ENCODE results near the gene PLEKHG4B.

PLEKHG4B gene

DNA sequence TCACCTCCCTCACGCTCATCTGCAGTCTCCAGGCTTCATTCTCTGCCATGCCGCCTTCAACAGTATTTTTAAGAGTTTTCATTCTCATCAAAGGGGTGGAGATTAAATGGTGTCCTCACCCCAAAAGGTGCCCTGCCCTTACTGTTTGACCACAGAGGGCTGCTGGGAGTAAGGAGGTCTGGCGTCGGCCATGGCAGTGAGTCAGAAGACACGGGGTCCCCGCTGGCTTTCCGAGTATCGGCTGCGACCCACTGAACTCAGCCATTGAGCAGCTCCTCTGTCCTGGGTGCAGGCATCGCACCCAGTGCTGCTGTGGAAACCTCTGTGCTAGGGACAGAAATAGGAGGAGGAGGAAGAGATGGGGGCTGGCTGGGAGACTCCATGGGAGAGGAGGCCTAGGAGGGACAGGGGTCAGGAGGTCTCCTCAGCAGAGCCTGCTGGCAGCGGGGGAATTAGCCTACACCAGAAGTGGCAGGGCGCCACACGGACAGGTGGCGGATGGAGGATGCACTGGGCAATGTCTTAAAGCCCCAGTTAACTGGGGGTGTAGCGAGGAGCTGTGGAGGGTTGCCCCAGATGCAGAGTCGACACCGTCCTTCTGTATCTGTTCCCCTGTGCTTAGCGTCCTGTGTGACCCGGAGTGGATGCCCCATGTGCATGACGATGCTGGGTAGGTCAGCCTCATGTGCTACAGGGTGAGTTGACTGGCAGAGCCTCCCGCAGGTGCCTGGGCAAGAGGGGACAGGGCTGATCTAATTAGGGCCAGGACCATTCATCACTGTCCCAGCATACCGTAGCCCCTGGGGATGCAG is 15.4 kb upstream of the PLEKHG4B start:
- DNase-seq: no peak

DNA sequence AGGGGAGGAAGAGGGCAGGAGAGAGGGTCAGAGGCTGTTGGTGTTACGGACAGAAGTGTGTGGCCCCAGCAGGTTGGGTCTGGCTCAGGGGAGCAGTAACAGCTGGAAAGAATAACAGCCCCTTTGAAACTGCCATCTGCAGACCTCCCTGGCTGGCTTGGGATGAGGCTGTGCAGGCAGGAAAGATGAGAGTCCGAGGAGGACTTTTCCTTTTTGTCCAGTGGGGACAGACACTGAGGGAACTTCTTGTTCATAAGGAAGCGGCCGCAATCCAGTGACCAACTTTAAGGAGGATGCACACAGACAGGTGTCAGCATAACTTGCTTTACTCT is 14.8 kb upstream of the PLEKHG4B start:
- DNase-seq: no peak

DNA sequence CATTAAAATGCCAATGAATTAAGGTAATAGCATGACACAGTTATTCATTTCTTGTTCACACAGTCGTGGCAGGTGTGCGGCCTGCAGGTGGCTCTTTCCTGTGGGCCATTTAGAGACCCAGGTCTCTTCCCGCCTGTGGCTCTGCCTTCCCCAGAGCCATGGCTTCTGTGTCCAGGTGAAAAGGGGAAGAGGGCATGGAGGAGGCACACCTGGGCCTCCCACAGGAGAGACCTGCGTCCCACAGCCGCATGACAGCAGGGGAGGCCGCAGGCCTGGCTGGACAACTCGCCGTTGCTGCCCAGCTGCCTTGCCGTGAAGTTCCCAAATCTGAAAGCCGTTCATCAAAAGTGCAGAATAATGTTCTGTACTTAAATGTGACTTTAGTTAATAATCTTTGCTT is 14.4 kb upstream of the PLEKHG4B start:
- no peak for DNase-seq

DNA sequence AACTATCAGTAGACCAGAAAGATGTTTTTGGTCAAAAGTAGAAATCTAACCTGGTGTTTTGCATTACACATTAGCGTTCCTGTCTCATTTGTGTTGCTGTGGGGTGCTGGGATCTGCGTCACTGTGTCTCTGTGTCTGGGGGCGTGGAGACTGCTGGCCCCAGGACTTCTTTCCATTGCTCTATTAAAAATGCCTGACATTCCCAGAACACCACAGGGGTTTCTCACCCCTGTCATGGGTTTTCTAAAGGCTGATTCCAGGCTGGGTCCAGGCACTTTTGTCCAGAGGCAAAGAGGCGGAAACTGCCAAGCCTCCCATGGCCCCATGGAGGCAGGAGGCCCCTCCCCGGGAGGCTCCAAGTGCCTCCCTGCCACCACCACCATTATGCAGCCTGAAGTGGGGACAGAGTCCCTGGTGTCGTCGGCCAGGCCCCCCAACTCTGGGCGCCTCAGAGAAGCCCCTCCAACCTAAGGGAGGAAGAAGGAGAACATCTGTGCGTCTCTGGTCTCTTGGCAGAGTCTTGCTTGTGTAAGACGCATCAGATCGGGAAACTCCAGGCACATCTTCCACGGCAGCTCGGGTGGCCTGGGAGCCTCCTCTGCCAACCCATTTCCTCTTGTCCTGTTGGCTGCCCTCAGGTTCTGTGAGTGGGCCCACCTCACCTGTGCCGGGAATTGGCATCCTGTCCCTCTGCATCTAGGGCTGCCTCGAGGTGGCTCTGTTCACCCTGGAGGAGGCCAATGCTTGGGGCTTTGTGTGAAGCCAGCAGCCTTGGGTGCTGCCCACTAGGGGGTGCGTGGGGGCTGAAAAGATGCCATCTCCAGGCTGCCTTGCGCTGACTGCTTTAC is 13.8 kb upstream of the PLEKHG4B start:
- DNase-seq: no peak

DNA sequence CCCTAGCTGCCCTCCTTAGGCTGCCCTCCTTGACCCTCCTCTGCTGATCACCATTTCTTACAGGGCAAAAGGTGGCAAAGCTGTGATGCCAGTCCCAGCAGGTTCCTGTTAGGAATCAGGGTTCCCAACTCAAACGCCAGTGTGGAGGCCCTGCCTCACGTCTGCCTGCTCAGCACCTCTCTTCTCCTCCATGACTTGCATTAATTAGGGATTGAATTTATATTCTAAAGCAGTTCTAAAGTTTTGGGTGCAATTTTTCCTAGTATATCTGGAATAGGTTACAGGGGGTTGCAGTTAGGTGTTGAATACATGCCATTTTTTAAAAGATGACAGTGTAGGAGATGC is 13.2 kb upstream of the PLEKHG4B start:
- no peak for DNase-seq

DNA sequence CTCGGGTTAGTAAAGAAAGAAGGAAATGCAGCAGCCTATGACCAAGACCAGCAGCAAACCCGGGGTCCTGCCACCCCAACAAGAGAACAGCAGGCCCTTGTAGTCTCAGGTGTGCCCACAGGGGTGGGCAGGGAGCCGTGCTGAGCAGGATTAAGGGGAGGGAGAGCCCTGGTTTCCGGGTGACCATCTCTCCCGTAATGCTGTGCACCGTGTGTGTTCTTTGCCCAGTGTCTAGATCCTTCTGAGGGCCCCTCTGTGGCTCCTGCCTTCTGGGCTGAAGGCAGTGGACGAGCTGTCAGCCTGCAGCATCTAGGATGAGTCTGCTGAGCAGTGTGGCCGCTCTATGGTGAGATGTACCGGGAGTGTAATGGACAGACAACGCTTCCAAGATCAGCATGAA is 12.7 kb upstream of the PLEKHG4B start:
- DNase-seq: no peak

DNA sequence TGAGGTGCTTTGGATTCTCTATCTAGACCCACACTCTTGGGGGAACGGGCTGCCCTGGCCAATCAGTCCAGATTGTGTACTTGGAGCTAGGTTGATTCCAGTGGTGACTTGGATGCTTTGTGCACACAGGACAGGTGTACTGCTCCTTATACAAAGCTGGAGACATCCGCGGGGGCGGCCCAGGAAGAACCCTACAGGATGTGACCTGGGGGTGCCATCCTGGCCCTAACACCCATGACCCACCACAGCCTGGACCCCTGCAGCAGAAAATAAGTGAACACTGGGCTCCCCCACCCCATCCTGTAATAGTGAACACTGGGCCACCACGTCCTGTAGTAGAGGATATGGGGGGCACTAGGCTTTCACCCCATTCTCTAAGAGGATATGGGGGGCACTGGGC is 12.1 kb upstream of the PLEKHG4B start:
- DNase-seq: no peak

DNA sequence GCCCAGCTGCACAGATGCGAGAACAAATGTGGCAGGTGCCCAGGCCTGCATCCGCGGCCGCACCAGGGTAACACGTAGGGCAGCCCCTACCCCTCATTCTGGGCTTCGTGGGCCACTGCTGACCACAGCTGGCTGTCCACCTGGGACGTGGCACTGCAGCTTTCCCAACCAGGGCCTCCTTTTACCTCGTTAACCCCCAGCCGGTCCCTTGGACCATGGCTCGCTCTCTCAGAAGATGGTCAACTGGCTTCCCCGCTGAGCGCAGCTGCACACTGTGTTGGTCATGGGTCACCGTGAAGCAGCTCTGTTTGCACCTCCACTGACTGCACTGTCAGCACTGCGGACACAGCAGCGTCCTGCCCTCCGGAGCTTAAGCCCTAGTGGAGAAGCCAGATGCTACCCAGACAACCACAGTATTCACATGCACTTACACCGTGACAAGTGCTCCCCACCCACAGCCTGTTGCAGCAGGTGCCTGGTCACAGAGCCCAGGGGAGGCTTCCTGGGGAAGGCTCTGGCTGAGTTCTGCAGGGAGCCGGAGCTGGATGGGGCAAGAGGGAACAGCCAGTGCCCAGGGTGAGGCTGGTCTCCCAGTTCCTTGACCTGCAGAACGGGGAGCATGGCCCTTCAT is 10.5 kb upstream of the PLEKHG4B start:
- DNase-seq: no peak

DNA sequence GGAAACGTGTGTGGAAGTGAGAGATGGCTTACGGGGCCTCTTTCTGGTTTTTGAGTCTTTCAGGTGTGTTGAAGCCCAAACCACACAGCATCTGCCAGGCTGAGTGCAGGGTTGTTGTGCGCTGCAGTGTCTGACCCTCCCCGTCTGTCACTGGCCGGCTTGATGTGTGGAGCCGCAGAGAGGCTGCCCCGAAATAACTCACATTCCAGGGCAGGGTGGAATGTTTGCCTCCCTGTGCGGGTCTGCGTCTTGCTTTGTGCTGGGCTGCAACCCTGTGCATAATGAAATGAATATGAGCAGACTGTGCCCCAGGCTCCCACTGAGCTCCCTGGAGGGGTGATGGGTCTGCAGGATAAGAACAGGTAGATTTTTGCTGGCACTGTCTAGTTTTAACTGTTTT is 9.9 kb upstream of the PLEKHG4B start:
- DNase-seq: no peak

DNA sequence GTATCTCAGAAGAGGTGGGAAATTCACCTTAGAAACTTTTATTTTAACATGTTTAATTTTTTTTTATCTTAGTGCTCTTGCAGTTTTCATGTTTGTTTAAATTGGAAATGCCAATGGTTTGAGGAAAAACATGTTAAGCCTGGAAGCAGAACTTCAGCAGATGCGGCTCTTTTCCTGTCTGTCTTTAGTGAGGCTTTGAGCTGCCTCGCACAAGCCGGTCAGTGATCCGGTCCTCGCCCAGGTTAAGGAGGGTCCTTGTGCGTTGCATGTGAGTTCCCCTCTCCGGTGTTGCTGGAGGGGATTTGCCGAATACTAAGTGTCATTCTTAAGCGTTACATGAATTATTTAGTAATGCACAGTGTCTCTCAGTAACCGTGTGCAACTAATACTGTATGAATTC is 9.4 kb upstream of the PLEKHG4B start:
- no peak for DNase-seq

DNA sequence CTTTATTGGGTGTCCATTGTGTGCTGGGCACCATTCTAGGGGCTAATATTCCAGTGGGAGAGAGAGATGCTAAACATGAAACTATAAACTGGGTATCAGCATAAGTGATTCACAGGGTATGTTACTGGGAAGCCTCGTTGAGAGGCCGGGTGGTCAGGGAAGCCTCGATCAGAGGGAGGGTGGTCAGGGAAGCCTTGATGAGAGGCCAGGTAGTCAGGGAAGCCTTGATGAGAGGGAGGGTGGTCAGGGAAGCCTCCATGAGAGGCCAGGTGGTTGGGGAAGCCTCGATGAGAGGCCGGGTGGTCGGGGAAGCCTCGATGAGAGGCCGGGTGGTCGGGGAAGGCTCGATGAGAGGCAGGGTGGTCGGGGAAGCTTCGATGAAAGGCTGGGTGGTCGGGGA is 8.9 kb upstream of the PLEKHG4B start:
- DNase-seq: no peak

DNA sequence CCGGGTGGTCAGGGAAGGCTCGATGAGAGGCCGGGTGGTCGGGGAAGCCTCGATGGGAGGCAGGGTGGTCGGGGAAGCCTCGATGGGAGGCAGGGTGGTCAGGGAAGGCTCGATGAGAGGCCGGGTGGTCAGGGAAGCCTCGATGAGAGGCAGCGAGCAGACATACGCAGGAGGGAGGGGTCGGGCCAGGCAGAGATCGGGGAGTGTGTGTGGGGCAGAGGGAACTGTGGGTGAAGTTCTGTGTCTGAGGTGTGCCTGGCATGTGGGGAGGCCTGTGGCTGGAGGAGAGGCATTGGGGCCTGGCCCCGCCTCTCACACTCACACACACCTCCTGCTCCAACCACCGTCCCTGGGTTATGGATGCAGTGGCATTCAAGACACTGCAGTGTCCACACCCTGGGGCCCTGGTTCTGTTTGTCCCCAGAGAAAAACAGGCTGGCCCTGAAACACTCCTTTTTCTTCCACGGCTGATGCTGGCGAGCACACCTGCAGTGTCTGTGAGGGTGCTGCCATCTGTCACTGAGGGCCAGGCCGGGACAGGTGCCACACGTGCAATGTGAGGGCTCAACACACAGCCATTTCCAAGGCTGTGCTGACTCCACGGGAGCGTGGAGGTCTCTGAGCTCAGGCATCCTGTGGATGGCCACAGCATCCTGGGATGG is 6.5 kb upstream of the PLEKHG4B start:
- DNase-seq: no peak

DNA sequence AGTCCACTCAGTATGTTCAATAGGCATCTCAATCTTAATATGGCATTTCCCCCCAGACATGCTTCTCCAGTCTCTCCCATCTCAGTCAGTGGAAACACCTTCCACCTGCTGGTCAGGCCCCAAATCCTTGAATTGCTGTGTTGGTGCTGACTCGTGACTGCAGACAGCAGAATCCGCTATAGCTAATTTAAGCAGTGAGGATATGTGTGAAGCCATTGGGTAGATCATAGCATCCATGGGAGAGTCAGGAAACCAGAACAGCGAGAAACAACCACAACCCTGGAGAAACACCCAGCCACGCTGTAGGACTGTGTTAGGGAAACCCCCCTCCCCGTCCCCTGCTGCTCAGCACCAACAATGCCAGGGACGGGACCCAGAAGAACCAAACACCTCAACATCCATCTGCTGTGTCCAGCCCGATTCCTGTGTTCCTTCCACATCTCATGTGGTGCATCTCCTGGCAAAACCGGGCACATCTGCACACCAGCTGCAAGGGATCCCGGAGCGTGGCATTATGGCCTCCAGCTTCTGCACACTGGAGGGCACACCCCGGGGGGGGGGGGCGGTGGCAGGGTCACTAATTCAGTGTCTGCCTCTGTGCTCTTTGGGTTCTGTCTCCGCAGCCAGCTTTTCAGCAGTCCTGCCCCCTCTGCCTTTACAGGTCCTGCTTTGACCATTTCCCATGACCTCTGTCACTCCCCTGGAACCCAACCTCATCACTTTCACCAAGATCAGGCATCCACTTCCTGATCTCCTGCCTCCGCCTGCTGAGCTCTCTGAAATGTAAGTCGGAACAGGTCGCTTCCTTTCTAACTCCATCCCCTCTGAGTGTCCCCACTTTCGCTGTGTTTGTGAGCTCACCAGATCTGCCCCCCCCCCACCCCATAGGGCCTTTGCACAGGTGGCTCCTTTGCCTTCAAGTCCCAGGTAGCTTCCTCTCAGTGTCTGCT is 2.4 kb upstream of the PLEKHG4B start:
- DNase-seq: no peak

DNA sequence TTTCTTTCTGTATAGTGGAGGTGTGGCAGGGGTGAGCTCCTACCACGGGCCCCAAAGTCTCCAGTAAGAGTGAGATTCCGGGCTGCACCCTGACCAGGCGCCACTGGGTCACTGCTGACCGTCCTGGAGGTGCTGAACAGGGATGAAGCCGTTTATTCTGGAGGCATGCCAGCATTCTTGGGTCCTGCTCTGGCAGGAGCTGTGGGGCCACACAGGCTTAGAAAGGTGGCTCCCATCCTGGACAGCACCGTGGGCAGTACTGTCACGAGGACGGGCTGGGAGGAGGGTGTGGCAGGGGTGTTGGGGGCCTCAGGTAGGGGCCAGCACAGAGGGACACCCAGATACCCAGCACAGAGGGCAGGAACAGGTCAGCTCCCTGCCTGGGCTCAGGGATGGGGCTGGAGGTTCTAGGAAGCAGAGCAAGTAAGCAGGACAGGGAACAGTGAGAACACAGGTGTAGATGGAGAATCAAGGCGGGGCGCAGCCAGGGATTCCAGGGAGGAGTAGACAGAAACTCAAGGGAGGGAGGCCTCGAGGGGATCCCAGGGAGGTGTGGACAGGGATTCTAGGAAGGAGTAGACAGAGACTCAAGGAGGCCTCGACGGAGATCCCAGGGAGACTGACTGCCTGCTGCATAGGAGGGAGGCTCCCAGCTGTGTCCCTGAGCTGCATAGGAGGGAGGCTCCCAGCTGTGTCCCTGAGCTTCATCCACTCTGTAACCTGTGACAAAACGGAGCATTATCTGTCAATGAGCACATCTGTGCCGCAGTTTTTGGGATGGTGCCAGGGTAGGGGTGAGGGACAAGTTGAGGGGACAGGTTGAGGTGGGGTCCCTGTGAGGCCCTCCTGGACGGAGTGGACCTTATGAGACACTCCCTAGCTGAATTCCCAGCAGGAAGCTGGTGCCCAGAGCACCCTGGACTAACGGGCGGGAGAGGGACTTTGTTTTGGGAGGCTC is 1.1 kb upstream of the PLEKHG4B start:
- DNase-seq: no peak

DNA sequence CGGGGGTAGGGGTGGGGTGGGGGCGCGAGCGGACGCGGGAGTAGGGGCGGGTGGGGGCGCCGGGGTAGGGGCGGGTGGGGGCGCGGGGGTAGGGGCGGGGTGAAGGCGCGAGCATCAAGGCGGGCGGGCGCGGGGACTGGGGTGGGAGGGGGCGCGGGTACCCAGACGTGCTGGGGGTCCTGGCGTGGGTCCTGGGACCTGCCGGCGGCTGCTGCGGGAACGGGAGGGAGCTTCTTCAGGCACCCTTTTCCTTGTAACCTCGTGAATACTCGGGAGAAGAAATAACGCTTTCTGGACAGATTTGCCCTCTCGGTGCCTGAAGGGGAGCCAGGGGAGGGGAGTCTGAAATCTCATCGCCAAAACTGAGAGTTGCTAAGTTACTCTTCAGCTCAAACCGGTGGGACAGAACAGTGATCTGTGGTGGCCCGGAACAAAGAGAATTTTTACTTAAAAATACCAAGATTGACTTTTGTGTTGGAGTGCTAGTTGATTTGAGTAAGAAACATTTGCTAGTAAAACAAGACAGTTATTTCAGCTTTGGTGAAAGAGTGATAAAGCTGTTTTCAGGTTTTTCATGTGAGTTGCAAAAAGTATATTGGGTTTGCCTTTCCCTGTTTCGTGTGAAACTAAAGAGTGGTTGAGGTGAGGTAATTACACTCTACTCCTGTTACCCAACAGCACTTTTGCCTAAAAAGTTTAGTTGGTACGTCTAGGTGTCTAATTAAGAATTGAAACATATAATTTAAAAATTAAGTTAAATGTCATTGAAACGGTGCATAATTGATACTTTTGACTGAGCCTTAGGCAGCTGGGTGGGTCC is 643 bp downstream of the PLEKHG4B start:
- DNase-seq: no peak

DNA sequence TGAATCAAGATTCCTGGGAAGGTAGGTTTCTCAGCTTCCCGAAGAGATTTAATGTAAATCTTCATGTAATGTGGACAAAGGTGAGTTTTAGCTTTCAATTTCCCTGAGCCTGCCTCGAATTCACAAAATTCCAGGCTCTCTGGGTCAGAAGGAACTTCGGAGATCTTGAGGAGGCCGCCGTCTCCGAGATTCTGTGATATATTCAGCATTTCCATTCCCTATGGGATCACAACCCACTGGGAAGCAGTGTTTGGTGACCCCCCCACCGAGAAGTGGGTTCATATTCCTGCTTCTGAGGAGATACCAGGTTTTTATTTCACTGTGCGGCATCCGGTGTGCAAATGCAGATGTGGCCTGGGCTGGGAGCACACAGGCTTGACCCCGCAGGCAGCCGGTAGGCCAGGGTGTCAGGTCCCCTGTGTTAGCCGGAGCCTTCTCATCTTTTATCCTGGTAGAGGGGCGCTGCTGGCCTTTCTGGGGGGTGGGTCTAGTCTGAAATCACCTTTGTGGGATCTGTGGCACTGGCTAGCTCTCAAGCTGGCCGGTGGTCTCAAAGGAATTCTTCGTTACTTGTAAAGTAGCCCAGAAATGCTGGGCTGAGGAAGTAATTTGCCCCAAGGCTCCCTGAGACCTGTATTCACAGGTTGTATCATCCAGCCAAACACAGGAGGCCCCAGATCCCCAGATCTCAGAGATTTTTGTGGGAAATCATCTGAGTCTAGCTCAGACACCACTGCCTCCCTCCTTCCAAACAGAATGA is 1.4 kb downstream of the PLEKHG4B start:
- no peak for DNase-seq

DNA sequence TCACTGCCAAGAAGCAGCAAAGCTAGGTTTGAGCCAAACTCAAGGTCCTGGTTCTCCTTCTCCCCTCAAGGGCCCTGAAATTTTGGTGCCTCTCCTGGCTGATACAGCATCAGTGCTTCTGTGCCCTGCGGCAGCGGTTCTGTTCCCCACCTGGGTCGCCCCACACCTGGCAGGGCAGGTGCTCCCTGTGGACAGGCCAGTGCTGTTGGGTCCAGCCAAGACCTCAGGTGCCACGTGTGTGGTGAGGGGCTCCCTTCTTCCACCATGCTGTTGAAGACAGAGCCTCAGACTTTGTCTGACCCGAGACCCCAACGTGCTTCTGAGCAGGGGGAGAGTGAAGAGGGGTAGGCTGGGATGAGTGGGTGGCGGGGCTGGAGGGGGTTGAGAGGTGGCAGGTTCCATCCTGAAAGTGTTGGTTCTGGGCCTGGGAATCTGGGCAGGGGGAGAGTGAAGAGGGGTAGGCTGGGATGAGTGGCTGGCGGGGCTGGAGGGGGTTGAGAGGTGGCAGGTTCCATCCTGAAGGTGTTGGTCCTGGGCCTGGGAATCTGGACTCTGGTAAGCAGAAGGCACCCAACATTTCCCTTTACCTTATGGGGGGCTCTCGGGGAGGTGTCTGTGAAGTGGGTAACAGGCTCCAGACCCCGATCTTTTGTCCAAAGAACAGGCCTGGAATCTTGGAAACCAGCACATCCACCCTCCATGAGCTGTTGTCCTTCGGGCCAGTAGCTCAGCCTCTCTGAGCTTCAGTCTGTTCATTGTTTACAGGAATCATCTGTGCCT is 2.3 kb downstream of the PLEKHG4B start:
- DNase-seq: no peak

DNA sequence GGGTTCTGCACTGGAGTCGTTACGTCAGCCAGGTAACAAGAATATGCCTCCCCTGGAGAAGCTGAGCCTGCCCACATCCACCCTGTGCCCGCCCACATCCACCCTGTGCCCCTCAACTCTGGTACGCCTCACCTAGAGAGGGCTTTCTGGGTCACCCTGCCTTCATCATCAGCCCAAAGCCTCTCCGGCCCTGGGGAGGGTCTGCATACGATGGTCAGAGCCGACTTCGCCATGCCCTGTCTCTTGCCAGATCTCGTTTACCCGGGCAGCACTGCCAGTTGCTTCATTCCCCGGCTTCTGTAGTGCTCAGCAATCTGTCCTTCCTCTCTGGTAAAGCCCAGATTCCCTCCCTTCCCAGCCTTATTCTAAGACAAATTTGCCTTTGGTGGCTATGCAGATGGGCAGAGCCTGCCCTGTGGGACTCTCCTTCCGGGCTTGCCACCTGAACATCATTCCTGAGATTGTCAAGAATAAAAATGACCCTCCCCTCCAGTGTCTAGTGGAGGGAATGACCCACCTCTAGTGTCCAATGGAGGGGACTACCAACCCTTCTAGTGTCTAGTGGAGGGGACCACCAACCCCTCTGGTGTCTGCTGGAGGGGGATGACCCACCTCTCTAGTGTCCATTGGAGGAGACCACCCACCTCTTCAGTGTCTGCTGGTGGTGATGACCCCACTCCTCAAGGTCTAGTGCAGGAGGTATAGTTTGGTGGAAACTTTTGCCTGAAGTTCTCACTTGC is 3.4 kb downstream of the PLEKHG4B start:
- no peak for DNase-seq

Data from stimulated activated naive CD4-positive, alpha-beta T cell treated with Interleukin-2 at 50 U/mL for 16 hours (primary cell).